GM13976 (cell line): ENCODE data around the gene MAP4K1.
A peak's percentile ranks its signal among the peaks of the same experiment; 100 is the strongest.

ENCODE experiments used
- DNase-seq: peaks from one replicate; pipeline ENCODE4 v3.0.0; 2012; ENCODE audit warnings: low spot score
- CTCF ChIP-seq: IDR thresholded peaks from 2 replicates; pipeline ENCODE4 v1.5.1; 2012; ENCODE audit warnings: borderline replicate concordance, mild to moderate bottlenecking; ENCODE audit not compliant: insufficient read depth; ENCODE audit errors: extremely low read depth, missing control alignments, control extremely low read depth
- in situ Hi-C: fragments of 300-500 bp; cut with MboI; formaldehyde crosslinking; loops from one replicate; pipeline ENCODE4 v1.12.0; 2022; ENCODE audit warnings: low sequenced_read_pairs, mixed read lengths, inconsistent platforms; ENCODE audit not compliant: unreplicated experiment

Gene MAP4K1

GRCh38 chr19:38626401-38626800 is 8.6 kb upstream of the MAP4K1 start:
- no peak for DNase-seq
- no peak for TF ChIP-seq CTCF
- in situ Hi-C loops, result loop anchor here (25.0 kb wide), 1 partner anchor 214 kb away; the partner anchor contains the start of gene FAM98C

GRCh38 chr19:38624822-38625221 is 7.1 kb upstream of the MAP4K1 start:
- TF ChIP-seq CTCF, result no peak
- no peak for DNase-seq
- in situ Hi-C loops, result loop anchor here (25.0 kb wide), 1 partner anchor 213 kb away; the partner anchor contains the start of gene FAM98C

GRCh38 chr19:38619361-38620174 is 1.8 kb upstream of the MAP4K1 start:
- DNase-seq, result no peak
- in situ Hi-C loops, result no loop called here
- no peak for TF ChIP-seq CTCF

- in situ Hi-C loops, result no loop called here
- DNase-seq, result peak; percentile 98
- no peak for TF ChIP-seq CTCF
These were observed 1.0 kb upstream of the MAP4K1 start, which contains the start of gene EIF3K for GRCh38 chr19:38618590-38619360. EIF3K (plus strand) TSS chr19:38619188; CDS start chr19:38619269, 81 bp downstream.

GRCh38 chr19:38617283-38617763 is 430 bp downstream of the MAP4K1 start:
- in situ Hi-C loops, result no loop called here
- no peak for DNase-seq
- TF ChIP-seq CTCF, result no peak

GRCh38 chr19:38616265-38616664 is 1.5 kb downstream of the MAP4K1 start:
- DNase-seq, result no peak
- in situ Hi-C loops, result no loop called here
- no peak for TF ChIP-seq CTCF
